ENCODE data around the gene CPNE5. TPM values are rescaled to one million over a fixed set of nuclear protein-coding genes. Genes with fewer than 3 reads are reported as not detected.

The CPNE5 gene
- total RNA-seq, 1 donor from 2014 or later = 0.24 TPM

DNA sequence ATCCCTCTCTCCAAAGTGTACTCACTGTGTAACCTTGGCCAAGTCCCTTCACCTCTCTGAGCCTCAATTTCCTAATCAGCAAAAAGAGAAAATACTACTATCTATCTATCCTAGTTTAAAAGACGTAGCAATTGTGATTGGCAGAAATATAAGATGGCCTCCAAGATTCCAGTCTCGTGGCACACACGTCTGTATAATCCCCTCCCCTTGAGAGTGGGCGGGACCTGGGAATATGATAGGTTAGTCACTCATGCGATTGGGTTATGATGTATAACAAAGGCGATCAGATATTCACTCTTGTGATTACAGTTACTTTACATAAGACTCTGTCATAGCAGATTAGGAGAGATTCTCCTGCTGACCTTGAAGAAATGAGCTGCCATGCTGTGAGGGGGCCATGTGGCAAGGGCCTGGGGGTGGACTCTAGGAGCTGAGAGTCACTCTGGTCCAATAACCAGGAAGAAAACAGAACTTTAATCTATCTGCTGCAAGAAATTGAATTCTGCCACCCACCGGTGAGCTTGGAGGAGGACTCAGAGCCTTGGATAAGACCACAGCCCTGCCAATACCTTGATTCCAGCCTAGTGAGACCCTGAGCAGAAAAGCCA lies 6.0 kb downstream of the CPNE5 start:
- DNase-seq (ENCODE audit: low spot score, unreplicated experiment) = no peak
- Mint-ChIP-seq H3K27ac (no peak overlapping the region), H3K9me3 (ENCODE audit: low read depth) (no peaks in the 10 kb centered on the region), H3K36me3 (ENCODE audit: insufficient read depth) (no peaks in the 10 kb centered on the region), H3K4me3 (ENCODE audit: low read depth) (no peak overlapping the region), H3K27me3 (peaks cover 44% of the 10 kb centered on the region), H3K4me1 (ENCODE audit: low read depth) (no peaks in the 10 kb centered on the region)
- TF ChIP-seq, protein P1, sequence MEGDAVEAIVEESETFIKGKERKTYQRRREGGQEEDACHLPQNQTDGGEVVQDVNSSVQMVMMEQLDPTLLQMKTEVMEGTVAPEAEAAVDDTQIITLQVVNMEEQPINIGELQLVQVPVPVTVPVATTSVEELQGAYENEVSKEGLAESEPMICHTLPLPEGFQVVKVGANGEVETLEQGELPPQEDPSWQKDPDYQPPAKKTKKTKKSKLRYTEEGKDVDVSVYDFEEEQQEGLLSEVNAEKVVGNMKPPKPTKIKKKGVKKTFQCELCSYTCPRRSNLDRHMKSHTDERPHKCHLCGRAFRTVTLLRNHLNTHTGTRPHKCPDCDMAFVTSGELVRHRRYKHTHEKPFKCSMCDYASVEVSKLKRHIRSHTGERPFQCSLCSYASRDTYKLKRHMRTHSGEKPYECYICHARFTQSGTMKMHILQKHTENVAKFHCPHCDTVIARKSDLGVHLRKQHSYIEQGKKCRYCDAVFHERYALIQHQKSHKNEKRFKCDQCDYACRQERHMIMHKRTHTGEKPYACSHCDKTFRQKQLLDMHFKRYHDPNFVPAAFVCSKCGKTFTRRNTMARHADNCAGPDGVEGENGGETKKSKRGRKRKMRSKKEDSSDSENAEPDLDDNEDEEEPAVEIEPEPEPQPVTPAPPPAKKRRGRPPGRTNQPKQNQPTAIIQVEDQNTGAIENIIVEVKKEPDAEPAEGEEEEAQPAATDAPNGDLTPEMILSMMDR (IDR thresholded peaks at IDR 0.05; ENCODE audit: unreplicated experiment) = no peak

DNA sequence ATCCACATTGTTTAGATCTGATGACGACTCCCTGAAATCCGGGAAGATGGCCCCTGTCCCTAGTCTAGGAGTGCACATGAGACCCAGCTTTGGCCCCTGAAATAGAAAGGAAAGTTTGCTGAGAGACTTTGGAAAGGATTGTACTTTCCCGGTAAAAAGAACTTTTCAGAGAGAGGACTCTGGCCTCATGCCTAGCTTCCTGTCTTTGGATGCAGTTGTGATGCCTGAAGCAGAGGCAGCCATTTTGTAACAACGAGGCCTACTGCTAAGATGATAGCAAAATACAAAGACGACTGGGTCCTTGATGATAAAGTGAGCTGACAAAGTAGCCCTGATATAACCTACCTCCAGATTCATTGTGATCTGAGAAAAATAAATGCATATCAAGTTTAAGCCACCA lies 6.9 kb downstream of the CPNE5 start:
- TF ChIP-seq, protein P1 (IDR thresholded peaks at IDR 0.05; ENCODE audit: unreplicated experiment) = no peak
- no peak for DNase-seq (ENCODE audit: low spot score, unreplicated experiment)
- H3K4me3 Mint-ChIP-seq (ENCODE audit: low read depth) = no peak overlapping the region
- no peaks in the 10 kb centered on the region for H3K4me1 Mint-ChIP-seq (ENCODE audit: low read depth)
- H3K27ac Mint-ChIP-seq = no peak overlapping the region
- no peaks in the 10 kb centered on the region for H3K36me3 Mint-ChIP-seq (ENCODE audit: insufficient read depth)
- H3K9me3 Mint-ChIP-seq (ENCODE audit: low read depth) = no peaks in the 10 kb centered on the region
- peaks cover 37% of the 10 kb centered on the region for H3K27me3 Mint-ChIP-seq

DNA sequence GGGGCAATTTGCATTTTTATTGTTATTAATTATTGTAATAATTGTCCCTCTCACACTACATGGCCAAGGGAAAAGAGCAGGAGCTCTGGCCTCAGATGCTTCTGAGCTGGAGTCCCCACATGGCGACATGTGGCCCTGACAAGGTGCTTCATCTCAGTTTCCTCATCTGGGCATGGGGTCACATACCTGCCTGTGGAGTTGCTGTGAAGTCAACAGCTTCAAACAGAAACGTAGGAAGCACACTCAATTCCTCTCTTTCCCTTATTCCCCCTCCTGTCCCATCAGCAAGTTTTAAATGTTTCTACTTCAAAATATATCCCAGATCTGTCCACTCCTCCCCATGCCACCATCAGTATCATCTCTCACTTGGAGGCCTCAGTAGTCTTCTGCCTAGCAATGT lies 8.7 kb downstream of the CPNE5 start:
- no peaks in the 10 kb centered on the region for H3K36me3 Mint-ChIP-seq (ENCODE audit: insufficient read depth)
- DNase-seq (ENCODE audit: low spot score, unreplicated experiment) = no peak
- H3K4me3 Mint-ChIP-seq (ENCODE audit: low read depth) = no peak overlapping the region
- H3K27me3 Mint-ChIP-seq = peaks cover 20% of the 10 kb centered on the region
- no peak overlapping the region for H3K27ac Mint-ChIP-seq
- peaks cover under 1% of the 10 kb centered on the region for H3K4me1 Mint-ChIP-seq (ENCODE audit: low read depth)
- TF ChIP-seq, protein P1 (IDR thresholded peaks at IDR 0.05; ENCODE audit: unreplicated experiment) = no peak
- H3K9me3 Mint-ChIP-seq (ENCODE audit: low read depth) = no peaks in the 10 kb centered on the region

DNA sequence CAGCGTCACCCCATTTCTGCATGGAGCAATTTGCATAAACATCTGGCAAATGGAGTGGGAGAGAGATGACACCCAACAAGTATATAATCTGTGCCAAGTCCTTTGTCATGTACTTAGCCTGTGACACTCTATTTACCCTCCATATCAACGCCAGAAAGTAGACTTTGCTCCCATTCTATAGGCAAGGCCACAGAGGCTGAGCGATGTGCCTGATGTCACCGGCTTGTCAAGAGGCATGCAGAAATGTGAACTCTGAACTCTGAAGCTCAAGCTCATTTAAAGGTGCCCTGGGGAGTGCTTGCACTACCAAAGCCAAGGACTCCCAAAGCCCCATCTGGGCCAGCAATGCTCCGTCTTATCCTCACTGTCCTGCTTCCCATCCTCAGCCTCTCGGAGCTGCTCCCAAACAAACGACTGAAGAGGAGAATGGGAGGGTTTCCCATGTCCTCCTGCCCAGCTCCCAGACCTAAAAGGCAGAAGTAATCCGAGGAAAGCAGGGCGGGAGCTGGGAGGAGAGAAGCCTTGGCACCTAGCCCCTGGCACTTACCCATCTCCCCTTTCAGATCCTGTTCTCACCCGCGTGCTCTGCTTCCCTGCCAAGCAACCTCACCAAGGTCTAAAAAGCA lies 9.2 kb downstream of the CPNE5 start:
- H3K36me3 Mint-ChIP-seq (ENCODE audit: insufficient read depth) = no peaks in the 10 kb centered on the region
- TF ChIP-seq, protein P1 (IDR thresholded peaks at IDR 0.05; ENCODE audit: unreplicated experiment) = no peak
- H3K4me3 Mint-ChIP-seq (ENCODE audit: low read depth) = no peak overlapping the region
- DNase-seq (ENCODE audit: low spot score, unreplicated experiment) = no peak
- no peaks in the 10 kb centered on the region for H3K9me3 Mint-ChIP-seq (ENCODE audit: low read depth)
- H3K27me3 Mint-ChIP-seq = peaks cover 17% of the 10 kb centered on the region
- no peak overlapping the region for H3K27ac Mint-ChIP-seq
- H3K4me1 Mint-ChIP-seq (ENCODE audit: low read depth) = peaks cover 4% of the 10 kb centered on the region

DNA sequence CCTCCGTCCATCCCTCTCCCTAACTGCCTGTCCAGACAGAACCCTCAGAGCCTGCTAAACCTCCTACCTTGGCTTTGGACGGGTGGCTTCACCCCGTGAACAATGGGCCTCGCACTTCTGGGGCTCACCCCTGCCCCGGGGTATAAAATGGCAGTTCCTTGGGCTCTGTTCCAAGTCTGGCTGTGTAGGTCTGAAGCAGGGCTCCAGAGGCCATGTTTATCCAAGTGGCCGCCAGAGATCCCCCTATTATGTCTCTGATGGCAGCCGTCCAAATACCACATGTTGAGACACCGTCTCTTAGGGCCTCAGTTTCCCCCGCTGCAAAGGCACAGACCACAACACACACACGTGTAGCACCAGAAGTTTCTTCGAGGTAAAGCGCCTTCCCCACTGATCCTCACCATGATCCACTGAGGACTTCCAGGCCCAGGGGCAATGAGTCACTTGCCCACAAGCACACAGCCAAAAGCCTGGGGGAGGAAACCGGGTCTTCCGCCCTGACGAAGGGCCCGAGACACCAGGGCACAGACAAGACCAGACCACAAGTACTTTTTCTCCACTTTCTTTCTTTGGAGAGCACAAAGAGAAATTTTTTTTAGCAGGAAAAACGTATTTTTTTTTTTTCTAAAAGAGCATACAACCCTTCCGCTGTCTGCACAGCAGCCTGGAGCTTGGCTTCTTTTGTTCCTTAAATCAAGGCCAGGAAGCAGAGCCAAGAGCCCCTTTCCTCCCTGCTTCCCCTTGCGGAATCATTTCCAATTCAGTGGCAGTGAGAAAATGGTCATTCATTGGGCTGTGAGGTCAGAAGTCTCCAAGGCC lies 11.8 kb downstream of the CPNE5 start:
- no peak overlapping the region for H3K4me3 Mint-ChIP-seq (ENCODE audit: low read depth)
- no peaks in the 10 kb centered on the region for H3K36me3 Mint-ChIP-seq (ENCODE audit: insufficient read depth)
- H3K9me3 Mint-ChIP-seq (ENCODE audit: low read depth) = no peaks in the 10 kb centered on the region
- peaks cover 10% of the 10 kb centered on the region for H3K27me3 Mint-ChIP-seq
- no peak overlapping the region for H3K27ac Mint-ChIP-seq
- peaks cover 6% of the 10 kb centered on the region for H3K4me1 Mint-ChIP-seq (ENCODE audit: low read depth)
- TF ChIP-seq, protein P1 (IDR thresholded peaks at IDR 0.05; ENCODE audit: unreplicated experiment) = no peak
- no peak for DNase-seq (ENCODE audit: low spot score, unreplicated experiment)
